Keratinocyte (primary cell): ENCODE data around the gene RALGPS1.

Experiments used
- CTCF ChIP-seq, 3 experiments: IDR thresholded peaks in 1 of 3; conservative IDR thresholded peaks in 1 of 3; optimal IDR thresholded peaks in 1 of 3; 2 replicates in 2 of 3; 3 replicates in 1 of 3; pipeline versions ENCODE3 to v1.5.1; 2011; ENCODE audit warnings: low read length in 3 of 3, mild to moderate bottlenecking in 3 of 3, moderate library complexity in 2 of 3, control low read depth in 1 of 3, inconsistent platforms in 1 of 3; ENCODE audit not compliant: insufficient read depth in 2 of 3; ENCODE audit errors: extremely low read depth in 1 of 3
- EZH2 ChIP-seq: IDR thresholded peaks from one replicate; pipeline ENCODE4 v1.6.1; 2012; ENCODE audit warnings: inconsistent platforms, mild to moderate bottlenecking, low read length, moderate library complexity

GRCh38 chr9:127181595-127182190 is 267.1 kb downstream of the RALGPS1 start:
- TF ChIP-seq CTCF (optimal IDR thresholded peaks at IDR 0.05 in 1 of 3, IDR thresholded peaks at IDR 0.05 in 1 of 3, conservative IDR thresholded peaks at IDR 0.05 in 1 of 3; ENCODE audit: extremely low read depth in 1 of 3, insufficient read depth in 2 of 3, low read length in 3 of 3) (no peak), EZH2 (no peak)
